Raji (cell line): ENCODE measurements around the gene ANP32E.

Source experiments
- POLR2A ChIP-seq: IDR thresholded peaks from 2 replicates; pipeline ENCODE4 v1.6.1; 2011; ENCODE audit warnings: low read depth, low read length, control low read depth; ENCODE audit not compliant: insufficient read depth

The ANP32E gene

GRCh38 chr1:150235852-150236613 is at the start of gene ANP32E:
ANP32E (minus strand) TSS chr1:150236112; CDS start chr1:150235786, 326 bp downstream.
- TF ChIP-seq POLR2A, result peak; percentile 99

- TF ChIP-seq POLR2A, result no peak
These were observed 47.3 kb upstream of the ANP32E start for GRCh38 chr1:150283260-150283659.

- no peak for TF ChIP-seq POLR2A
These were observed 46.6 kb upstream of the ANP32E start for GRCh38 chr1:150282558-150282958.

- no peak for TF ChIP-seq POLR2A
These were observed 46.0 kb upstream of the ANP32E start, which contains the start of gene CIART for GRCh38 chr1:150281758-150282557. CIART (plus strand) TSS chr1:150282554; CDS start chr1:150283268, 714 bp downstream.

- TF ChIP-seq POLR2A, result no peak
These were observed 45.4 kb upstream of the ANP32E start for GRCh38 chr1:150281221-150281757.

- no peak for TF ChIP-seq POLR2A
These were observed 44.3 kb upstream of the ANP32E start for GRCh38 chr1:150280138-150280707.

- TF ChIP-seq POLR2A, result no peak
These were observed 37.4 kb upstream of the ANP32E start for GRCh38 chr1:150273311-150273710.

GRCh38 chr1:150271291-150271959 is 35.5 kb upstream of the ANP32E start:
- no peak for TF ChIP-seq POLR2A

GRCh38 chr1:150269451-150269850 is 33.5 kb upstream of the ANP32E start:
- no peak for TF ChIP-seq POLR2A

- peak; percentile 65 for TF ChIP-seq POLR2A
These were observed 32.9 kb upstream of the ANP32E start, which contains the start of gene APH1A for GRCh38 chr1:150268705-150269403. APH1A (minus strand) TSS chr1:150269016; CDS start chr1:150268810, 206 bp downstream.

- no peak for TF ChIP-seq POLR2A
These were observed 32.4 kb upstream of the ANP32E start for GRCh38 chr1:150268340-150268704.

- no peak for TF ChIP-seq POLR2A
These were observed 32.0 kb upstream of the ANP32E start for GRCh38 chr1:150267896-150268295.

GRCh38 chr1:150263549-150263948 is 27.6 kb upstream of the ANP32E start:
- TF ChIP-seq POLR2A, result no peak
